ENCODE measurements around the gene SDHAF2. TPM values are rescaled to one million over a fixed set of nuclear protein-coding genes. Genes with fewer than 3 reads are reported as not detected.
A peak's percentile ranks its signal among the peaks of the same experiment; 100 is the strongest.

SDHAF2 gene
- total RNA-seq, 1 experiment from 2014 or later = 52.1 TPM

DNA sequence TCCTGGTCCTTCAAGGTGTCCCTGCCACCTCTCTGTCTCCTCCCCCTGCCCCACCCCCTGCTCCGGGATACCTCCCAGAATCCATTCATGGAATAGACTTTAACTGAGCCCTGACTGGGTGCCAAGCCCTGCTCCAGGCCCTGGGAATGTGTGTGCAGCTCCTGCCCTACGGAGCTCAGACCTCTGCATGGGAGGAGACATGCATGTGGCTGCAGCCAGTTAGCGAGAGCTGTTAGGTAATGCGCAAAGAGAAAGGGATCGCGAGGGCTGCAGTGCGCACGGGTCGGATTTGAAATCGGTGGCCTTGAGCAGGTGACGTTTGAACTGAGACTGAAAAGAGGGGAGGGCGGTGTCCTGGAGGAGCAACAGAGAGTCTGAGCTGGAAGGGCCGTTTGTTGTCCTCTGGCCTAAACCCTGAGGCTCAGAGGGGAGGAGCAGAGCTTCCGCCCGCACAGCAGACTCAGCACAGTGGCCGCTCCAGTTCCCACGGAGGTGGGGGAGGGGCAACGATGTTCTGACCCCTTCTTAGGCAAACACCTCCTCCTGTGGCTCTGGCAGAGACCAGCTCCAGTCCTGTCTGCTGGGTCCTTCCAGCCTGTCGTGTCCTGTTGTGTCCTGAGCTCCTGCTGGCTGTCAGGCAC is 58.8 kb downstream of the SDHAF2 start:
- H3K27me3 ChIP-seq (replicated peaks; ENCODE audit: control insufficient read depth, insufficient read depth, low read length) = no peaks in the 10 kb centered on the region
- peaks cover 24% of the 10 kb centered on the region for H3K4me1 Mint-ChIP-seq (ENCODE audit: low read depth, unreplicated experiment)
- ChIA-PET POLR2A (no interaction called here), CTCF (interaction anchor here (0.6 to 2.1 kb wide), 9 partner anchors 10 to 178 kb away, joined by 4 to 13 read pairs (median 5); no protein-coding TSS in a partner anchor)
- no peaks in the 10 kb centered on the region for H3K36me3 ChIP-seq (ENCODE audit: control insufficient read depth, insufficient read depth, low read length)
- TF ChIP-seq CTCF (IDR thresholded peaks at IDR 0.05; ENCODE audit: insufficient read depth in 1 of 2, low read depth in 1 of 2, low read length in 1 of 2, severe bottlenecking in 1 of 2, unreplicated experiment in 1 of 2) = no peak
- H3K9me3 ChIP-seq = no peaks in the 10 kb centered on the region
- H3K4me3 ChIP-seq (ENCODE audit: low read depth, low read length) = no peak overlapping the region
- peak; percentile 75 to 80 for DNase-seq
- no peaks in the 10 kb centered on the region for H3K36me3 Mint-ChIP-seq (ENCODE audit: insufficient read depth, unreplicated experiment)
- no peaks in the 10 kb centered on the region for H3K9me3 Mint-ChIP-seq (ENCODE audit: unreplicated experiment)
- peaks cover 16% of the 10 kb centered on the region for H3K4me1 ChIP-seq
- H3K27me3 Mint-ChIP-seq (ENCODE audit: insufficient read depth, unreplicated experiment) = no peaks in the 10 kb centered on the region
- intact Hi-C loops (cut with micrococcal nuclease; ENCODE audit: unreplicated experiment) = no loop called here
- peak overlapping the region; percentile 29 for H3K27ac Mint-ChIP-seq (ENCODE audit: unreplicated experiment)
- H3K4me3 Mint-ChIP-seq (ENCODE audit: unreplicated experiment) = peak overlapping the region; percentile 61
- BruUV-seq (replicated peaks) = no TSS peak

- no peaks in the 10 kb centered on the region for H3K9me3 Mint-ChIP-seq (ENCODE audit: unreplicated experiment)
- CTCF ChIA-PET = interaction anchor here (0.5 to 2.1 kb wide), 3 partner anchors 42 to 87 kb away, joined by 4 to 8 read pairs (median 8); no protein-coding TSS in a partner anchor
- peak in 1 of 2 experiments; percentile 68 for DNase-seq
These were observed 60.2 kb downstream of the SDHAF2 start for GRCh38 chr11:61489833-61490721.

More at GRCh38 chr11:61489833-61490721, 60.2 kb downstream of the SDHAF2 start:
- H3K4me3 ChIP-seq (ENCODE audit: low read depth, low read length) = no peak overlapping the region
- Mint-ChIP-seq H3K36me3 (ENCODE audit: insufficient read depth, unreplicated experiment) (no peaks in the 10 kb centered on the region), H3K4me1 (ENCODE audit: low read depth, unreplicated experiment) (peaks cover 21% of the 10 kb centered on the region), H3K4me3 (ENCODE audit: unreplicated experiment) (no peak overlapping the region), H3K27ac (ENCODE audit: unreplicated experiment) (no peak overlapping the region), H3K27me3 (ENCODE audit: insufficient read depth, unreplicated experiment) (no peaks in the 10 kb centered on the region)
- BruUV-seq (replicated peaks) = no TSS peak
- H3K36me3 ChIP-seq (ENCODE audit: control insufficient read depth, insufficient read depth, low read length) = no peaks in the 10 kb centered on the region
- peaks cover 16% of the 10 kb centered on the region for H3K4me1 ChIP-seq
- TF ChIP-seq CTCF (IDR thresholded peaks at IDR 0.05; ENCODE audit: insufficient read depth in 1 of 2, low read depth in 1 of 2, low read length in 1 of 2, severe bottlenecking in 1 of 2, unreplicated experiment in 1 of 2) = no peak
- no peaks in the 10 kb centered on the region for H3K9me3 ChIP-seq
- intact Hi-C loops (cut with micrococcal nuclease; ENCODE audit: unreplicated experiment) = no loop called here
- POLR2A ChIA-PET = no interaction called here
- no peaks in the 10 kb centered on the region for H3K27me3 ChIP-seq (replicated peaks; ENCODE audit: control insufficient read depth, insufficient read depth, low read length)
